ENCODE measurements around the gene HOGA1.

DNA sequence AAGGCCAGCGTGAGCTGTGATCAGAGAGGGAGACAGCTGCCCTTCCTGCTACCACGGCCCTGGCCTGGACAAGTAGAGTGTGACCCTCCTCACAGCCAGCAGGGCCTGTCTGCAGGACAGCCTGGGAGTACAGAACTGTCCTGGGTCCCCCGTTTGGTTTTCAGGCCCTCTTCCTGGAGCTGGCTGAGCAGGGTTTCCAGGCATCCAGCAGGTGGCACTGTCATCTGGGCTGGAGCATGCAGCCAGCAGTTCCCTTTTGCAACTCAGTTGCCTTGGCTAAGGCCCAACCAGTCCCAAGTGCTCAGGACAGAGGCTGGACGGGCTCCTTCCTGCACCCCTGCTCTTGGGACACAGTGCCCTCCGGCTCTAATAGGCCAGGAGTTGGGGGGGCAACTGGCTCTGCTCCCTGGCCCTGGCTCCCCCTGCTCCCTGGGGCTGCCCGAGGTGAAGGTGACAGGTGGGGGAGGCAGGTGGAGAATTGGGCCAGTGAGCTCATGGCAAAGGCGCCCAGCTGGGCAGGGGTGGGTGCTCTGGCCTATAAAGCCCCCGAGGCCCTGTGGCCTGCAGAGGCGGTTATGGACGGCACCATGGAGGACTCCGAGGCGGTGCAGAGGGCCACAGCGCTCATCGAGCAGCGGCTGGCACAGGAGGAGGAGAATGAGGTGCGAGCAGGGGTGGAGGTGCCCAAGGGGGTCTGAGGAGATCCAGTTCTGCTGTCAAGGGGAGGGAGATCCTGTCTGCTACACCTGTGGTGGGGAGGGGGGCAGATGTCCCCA lies 11.8 kb upstream of the HOGA1 start, which contains the start of gene ANKRD2:
- TF ChIP-seq POLR2AphosphoS5 (IDR thresholded peaks at IDR 0.05; ENCODE audit: insufficient read depth in 1 of 2, low read depth in 1 of 2), result peak in 1 of 2 donors; percentile 34
- TF ChIP-seq, protein P1, sequence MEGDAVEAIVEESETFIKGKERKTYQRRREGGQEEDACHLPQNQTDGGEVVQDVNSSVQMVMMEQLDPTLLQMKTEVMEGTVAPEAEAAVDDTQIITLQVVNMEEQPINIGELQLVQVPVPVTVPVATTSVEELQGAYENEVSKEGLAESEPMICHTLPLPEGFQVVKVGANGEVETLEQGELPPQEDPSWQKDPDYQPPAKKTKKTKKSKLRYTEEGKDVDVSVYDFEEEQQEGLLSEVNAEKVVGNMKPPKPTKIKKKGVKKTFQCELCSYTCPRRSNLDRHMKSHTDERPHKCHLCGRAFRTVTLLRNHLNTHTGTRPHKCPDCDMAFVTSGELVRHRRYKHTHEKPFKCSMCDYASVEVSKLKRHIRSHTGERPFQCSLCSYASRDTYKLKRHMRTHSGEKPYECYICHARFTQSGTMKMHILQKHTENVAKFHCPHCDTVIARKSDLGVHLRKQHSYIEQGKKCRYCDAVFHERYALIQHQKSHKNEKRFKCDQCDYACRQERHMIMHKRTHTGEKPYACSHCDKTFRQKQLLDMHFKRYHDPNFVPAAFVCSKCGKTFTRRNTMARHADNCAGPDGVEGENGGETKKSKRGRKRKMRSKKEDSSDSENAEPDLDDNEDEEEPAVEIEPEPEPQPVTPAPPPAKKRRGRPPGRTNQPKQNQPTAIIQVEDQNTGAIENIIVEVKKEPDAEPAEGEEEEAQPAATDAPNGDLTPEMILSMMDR (IDR thresholded peaks at IDR 0.05), result peak; percentile 36 to 84 (median 79)
